ENCODE results near the gene SHOC1. TPM values are rescaled to one million over a fixed set of nuclear protein-coding genes. Genes with fewer than 3 reads are reported as not detected.

Gene SHOC1
- total and polyA plus RNA-seq, 2 of the 13 experiments (the other 11 are each of a cell fraction or from before 2014, with no cell fraction given), result not detected

DNA sequence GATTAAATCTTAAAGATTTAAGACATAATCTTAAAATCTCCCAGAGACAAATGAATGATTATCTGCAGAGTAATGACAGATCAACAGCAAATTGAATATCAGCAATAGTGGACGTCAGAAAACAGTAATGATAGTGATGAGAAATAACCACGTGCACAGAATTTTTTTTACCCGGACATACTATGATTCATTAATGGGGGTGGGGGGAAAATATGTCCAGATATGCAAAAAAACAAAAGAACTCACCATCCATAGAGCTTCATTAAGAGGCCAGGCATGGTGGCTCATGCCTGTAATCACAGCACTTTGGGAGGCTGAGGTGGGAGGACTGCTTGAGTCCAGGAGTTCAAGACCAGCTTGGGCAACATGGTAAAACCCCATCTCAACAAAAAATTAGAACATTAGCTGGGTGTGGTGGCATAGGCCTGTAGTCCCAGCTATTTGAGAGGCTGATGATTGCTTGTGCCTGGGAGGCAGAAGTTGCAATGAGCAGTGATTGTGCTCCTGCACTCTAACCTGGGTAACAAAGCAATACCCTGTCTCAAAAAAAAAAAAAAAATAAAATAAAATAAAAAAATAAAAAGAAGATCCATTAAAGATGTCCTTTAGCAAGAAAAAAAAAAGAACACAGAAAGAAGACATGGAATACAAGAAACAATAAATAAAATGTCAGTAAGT, 30.9 kb upstream of the SHOC1 start:
- POLR2A ChIA-PET, result no interaction called here
- DNase-seq (ENCODE audit: low spot score), result no peak
- Histone ChIP-seq H2AFZ (ENCODE audit: low read length) (no peak overlapping the region), H3K4me1 (ENCODE audit: insufficient read depth, low read length) (no peaks in the 10 kb centered on the region), H3K79me2 (ENCODE audit: insufficient read depth, low read length) (no peaks in the 10 kb centered on the region), H4K20me1 (ENCODE audit: insufficient read depth, low read length) (no peaks in the 10 kb centered on the region), H3K9ac (ENCODE audit: insufficient read depth, low read depth, low read length) (no peak overlapping the region), H3K27me3 (ENCODE audit: control insufficient read depth in 1 of 2, insufficient read depth in 2 of 2, low read length in 2 of 2) (peaks cover 0 to 6% of the 10 kb centered on the region in 2 experiments; a peak in 2 of 5 replicates), H3K27ac (ENCODE audit: extremely low read length, insufficient read depth, low read length) (no peak overlapping the region), H3K9me3 (ENCODE audit: low read length) (no peaks in the 10 kb centered on the region), H3K4me2 (ENCODE audit: low read depth, low read length) (no peak overlapping the region), H3K36me3 (replicated peaks in 1 of 2; ENCODE audit: control insufficient read depth in 1 of 2, insufficient read depth in 2 of 2, low read length in 2 of 2) (no peaks in the 10 kb centered on the region), H3K4me3 (replicated peaks in 1 of 3; ENCODE audit: insufficient read depth in 1 of 3, low read depth in 2 of 3, low read length in 3 of 3) (no peak overlapping the region)
- CTCF ChIA-PET (ENCODE audit: low intra/inter-chr PET ratio, low total read pairs), result no interaction called here
- WGBS (ENCODE audit: low lambda C conversion rate), result 3% methylated on average over 3 of the region's 3 CpGs
- TF ChIP-seq, protein P1, sequence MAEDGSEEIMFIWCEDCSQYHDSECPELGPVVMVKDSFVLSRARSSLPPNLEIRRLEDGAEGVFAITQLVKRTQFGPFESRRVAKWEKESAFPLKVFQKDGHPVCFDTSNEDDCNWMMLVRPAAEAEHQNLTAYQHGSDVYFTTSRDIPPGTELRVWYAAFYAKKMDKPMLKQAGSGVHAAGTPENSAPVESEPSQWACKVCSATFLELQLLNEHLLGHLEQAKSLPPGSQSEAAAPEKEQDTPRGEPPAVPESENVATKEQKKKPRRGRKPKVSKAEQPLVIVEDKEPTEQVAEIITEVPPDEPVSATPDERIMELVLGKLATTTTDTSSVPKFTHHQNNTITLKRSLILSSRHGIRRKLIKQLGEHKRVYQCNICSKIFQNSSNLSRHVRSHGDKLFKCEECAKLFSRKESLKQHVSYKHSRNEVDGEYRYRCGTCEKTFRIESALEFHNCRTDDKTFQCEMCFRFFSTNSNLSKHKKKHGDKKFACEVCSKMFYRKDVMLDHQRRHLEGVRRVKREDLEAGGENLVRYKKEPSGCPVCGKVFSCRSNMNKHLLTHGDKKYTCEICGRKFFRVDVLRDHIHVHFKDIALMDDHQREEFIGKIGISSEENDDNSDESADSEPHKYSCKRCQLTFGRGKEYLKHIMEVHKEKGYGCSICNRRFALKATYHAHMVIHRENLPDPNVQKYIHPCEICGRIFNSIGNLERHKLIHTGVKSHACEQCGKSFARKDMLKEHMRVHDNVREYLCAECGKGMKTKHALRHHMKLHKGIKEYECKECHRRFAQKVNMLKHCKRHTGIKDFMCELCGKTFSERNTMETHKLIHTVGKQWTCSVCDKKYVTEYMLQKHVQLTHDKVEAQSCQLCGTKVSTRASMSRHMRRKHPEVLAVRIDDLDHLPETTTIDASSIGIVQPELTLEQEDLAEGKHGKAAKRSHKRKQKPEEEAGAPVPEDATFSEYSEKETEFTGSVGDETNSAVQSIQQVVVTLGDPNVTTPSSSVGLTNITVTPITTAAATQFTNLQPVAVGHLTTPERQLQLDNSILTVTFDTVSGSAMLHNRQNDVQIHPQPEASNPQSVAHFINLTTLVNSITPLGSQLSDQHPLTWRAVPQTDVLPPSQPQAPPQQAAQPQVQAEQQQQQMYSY (CRISPR knock-in tag; IDR thresholded peaks at IDR 0.05), result no peak
- TF ChIP-seq HNRNPH1 (optimal IDR thresholded peaks at IDR 0.05; ENCODE audit: low read depth, low read length), result no peak
- TF ChIP-seq MIER2 (CRISPR knock-in tag; IDR thresholded peaks at IDR 0.05), result no peak
- no peak for TF ChIP-seq NR3C1 (CRISPR knock-in tag; IDR thresholded peaks at IDR 0.05)
- ATAC-seq, result no peak
- no peak for FAIRE-seq
- no TSS peak for BruUV-seq (replicated peaks)
- in situ Hi-C loops (cut with HindIII; ENCODE audit: extremely low pct_ligation_motif_present, low pct_unique_long_range_greater_than_20kb) (no loop called here), intact Hi-C loops (cut with micrococcal nuclease; ENCODE audit: unreplicated experiment) (no loop called here)

All from HepG2 (cell line).